Measurements from ENCODE around the gene SARS1. TPM values are rescaled to one million over a fixed set of nuclear protein-coding genes. Genes with fewer than 3 reads are reported as not detected.

The SARS1 gene
- total RNA-seq, 1 experiment from 2014 or later: 158 TPM

- Histone ChIP-seq H3K36me3 (ENCODE audit: low read depth, low read length) (peaks cover 8% of the 10 kb centered on the region; the same call in 1 of the 2 replicates), H3K79me2 (ENCODE audit: low read length) (no peaks in the 10 kb centered on the region), H4K20me1 (ENCODE audit: low read length) (no peaks in the 10 kb centered on the region), H3K4me3 (ENCODE audit: low read length) (no peak overlapping the region), H3K4me1 (ENCODE audit: insufficient read depth, low read length) (peaks cover 14% of the 10 kb centered on the region), H3K27me3 (ENCODE audit: low read length) (no peaks in the 10 kb centered on the region), H3K9me3 (ENCODE audit: low read length) (no peaks in the 10 kb centered on the region), H2AFZ (ENCODE audit: low read length) (no peak overlapping the region), H3K9ac (ENCODE audit: low read length) (no peak overlapping the region), H3K9me2 (replicated peaks; ENCODE audit: low read length) (no peaks in the 10 kb centered on the region), H3K4me2 (ENCODE audit: low read length) (no peak overlapping the region), H3K27ac (ENCODE audit: low read length) (no peak overlapping the region), H3F3A (ENCODE audit: low read length, unreplicated experiment) (no peaks in the 10 kb centered on the region)
- intact Hi-C loops (cut with micrococcal nuclease): no loop called here
- CTCF ChIA-PET: interaction anchor here (0.6 to 0.8 kb wide), 2 partner anchors 42 to 179 kb away, joined by 3 read pairs; no protein-coding TSS in a partner anchor
- ATAC-seq (no peak), DNase-seq (no peak)
- no TSS peak for BruUV-seq (replicated peaks)
- POLR2A ChIA-PET (ENCODE audit: unreplicated experiment): interaction anchor here (0.5 kb wide), 2 partner anchors 146 to 166 kb away, joined by 3 read pairs; no protein-coding TSS in a partner anchor
- TF ChIP-seq EZH2 (IDR thresholded peaks at IDR 0.05; ENCODE audit: low read length, unreplicated experiment): no peak
- no peak for TF ChIP-seq EZH2phosphoT487 (IDR thresholded peaks at IDR 0.05; ENCODE audit: borderline replicate concordance, low read length)
- TF ChIP-seq CTCF (conservative IDR thresholded peaks at IDR 0.05; ENCODE audit: low read depth, low read length): no peak
These were observed 29.5 kb downstream of the SARS1 start for GRCh38 chr1:109243221-109243620.

DNA sequence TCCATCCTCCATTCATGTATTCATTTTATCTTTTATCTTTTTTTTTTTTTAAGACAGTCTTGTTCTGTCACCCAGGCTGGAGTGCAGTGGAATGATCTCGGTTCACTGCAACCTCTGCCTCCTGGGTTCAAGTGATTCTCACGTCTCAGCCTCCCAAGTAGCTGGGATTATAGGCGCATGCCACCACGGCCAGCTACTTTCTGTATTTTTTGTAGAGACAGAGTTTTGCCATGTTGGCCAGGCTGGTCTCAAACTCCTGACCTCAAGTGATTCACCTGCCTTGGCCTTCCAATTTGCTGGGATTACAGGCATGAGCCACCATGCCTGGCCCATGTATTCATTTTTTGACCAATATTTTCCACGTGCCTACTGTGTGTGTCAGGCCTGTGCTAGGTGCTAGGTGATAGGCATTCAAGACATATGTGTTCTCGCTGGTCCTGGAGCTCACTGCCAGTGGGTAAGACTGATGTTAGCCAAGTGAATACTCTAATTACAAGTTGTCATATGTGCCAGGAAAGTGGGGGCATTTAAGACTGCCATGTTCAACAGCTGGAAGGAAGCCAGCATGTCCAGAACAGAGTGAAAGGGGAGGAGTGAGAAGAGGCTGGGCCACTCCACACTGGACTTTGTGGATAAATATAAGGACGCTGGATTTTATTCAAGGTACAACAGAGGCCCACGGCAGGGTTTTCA lies 30.3 kb downstream of the SARS1 start:
- CTCF ChIA-PET: interaction anchor here (0.8 kb wide), 1 partner anchor 43 kb away, joined by 3 read pairs; no protein-coding TSS in a partner anchor
- H4K20me1 ChIP-seq (ENCODE audit: low read length): no peaks in the 10 kb centered on the region
- intact Hi-C loops (cut with micrococcal nuclease): no loop called here
- POLR2A ChIA-PET (ENCODE audit: unreplicated experiment): interaction anchor here (0.5 kb wide), 1 partner anchor 167 kb away, joined by 3 read pairs; no protein-coding TSS in a partner anchor
- H2AFZ ChIP-seq (ENCODE audit: low read length): no peak overlapping the region
- H3K27ac ChIP-seq (ENCODE audit: low read length): no peak overlapping the region
- no peaks in the 10 kb centered on the region for H3K9me3 ChIP-seq (ENCODE audit: low read length)
- H3K4me1 ChIP-seq (ENCODE audit: insufficient read depth, low read length): peaks cover 15% of the 10 kb centered on the region
- ATAC-seq: no peak
- TF ChIP-seq EZH2 (IDR thresholded peaks at IDR 0.05; ENCODE audit: low read length, unreplicated experiment) (no peak), EZH2phosphoT487 (IDR thresholded peaks at IDR 0.05; ENCODE audit: borderline replicate concordance, low read length) (no peak), CTCF (conservative IDR thresholded peaks at IDR 0.05; ENCODE audit: low read depth, low read length) (no peak)
- no peak overlapping the region for H3K9ac ChIP-seq (ENCODE audit: low read length)
- H3K4me2 ChIP-seq (ENCODE audit: low read length): no peak overlapping the region
- BruUV-seq (replicated peaks): no TSS peak
- H3K79me2 ChIP-seq (ENCODE audit: low read length): no peaks in the 10 kb centered on the region
- H3F3A ChIP-seq (ENCODE audit: low read length, unreplicated experiment): no peaks in the 10 kb centered on the region
- no peaks in the 10 kb centered on the region for H3K27me3 ChIP-seq (ENCODE audit: low read length)
- H3K9me2 ChIP-seq (replicated peaks; ENCODE audit: low read length): no peaks in the 10 kb centered on the region
- no peak for DNase-seq
- peaks cover 1% of the 10 kb centered on the region; the same call in 1 of the 2 replicates for H3K36me3 ChIP-seq (ENCODE audit: low read depth, low read length)
- H3K4me3 ChIP-seq (ENCODE audit: low read length): no peak overlapping the region

GRCh38 chr1:109246141-109246551 lies 32.4 kb downstream of the SARS1 start:
- H2AFZ ChIP-seq (ENCODE audit: low read length): no peak overlapping the region
- H4K20me1 ChIP-seq (ENCODE audit: low read length): no peaks in the 10 kb centered on the region
- H3K79me2 ChIP-seq (ENCODE audit: low read length): no peaks in the 10 kb centered on the region
- DNase-seq (no peak), ATAC-seq (no peak)
- H3F3A ChIP-seq (ENCODE audit: low read length, unreplicated experiment): no peaks in the 10 kb centered on the region
- H3K9me3 ChIP-seq (ENCODE audit: low read length): no peaks in the 10 kb centered on the region
- BruUV-seq (replicated peaks): no TSS peak
- TF ChIP-seq EZH2phosphoT487 (IDR thresholded peaks at IDR 0.05; ENCODE audit: borderline replicate concordance, low read length) (no peak), EZH2 (IDR thresholded peaks at IDR 0.05; ENCODE audit: low read length, unreplicated experiment) (no peak)
- no peaks in the 10 kb centered on the region for H3K36me3 ChIP-seq (ENCODE audit: low read depth, low read length)
- no peak overlapping the region for H3K4me3 ChIP-seq (ENCODE audit: low read length)
- no peak overlapping the region for H3K4me2 ChIP-seq (ENCODE audit: low read length)
- POLR2A ChIA-PET (ENCODE audit: unreplicated experiment): no interaction called here
- H3K9ac ChIP-seq (ENCODE audit: low read length): no peak overlapping the region
- no peaks in the 10 kb centered on the region for H3K9me2 ChIP-seq (replicated peaks; ENCODE audit: low read length)
- peaks cover 8% of the 10 kb centered on the region; the same call in 1 of the 2 replicates for H3K4me1 ChIP-seq (ENCODE audit: insufficient read depth, low read length)
- H3K27me3 ChIP-seq (ENCODE audit: low read length): no peaks in the 10 kb centered on the region
- CTCF ChIA-PET: no interaction called here
- intact Hi-C loops (cut with micrococcal nuclease): no loop called here
- no peak overlapping the region for H3K27ac ChIP-seq (ENCODE audit: low read length)
